Mesothelial cell of epicardium (in vitro differentiated cells): ENCODE results near the gene WDR87. TPM values are rescaled to one million over a fixed set of nuclear protein-coding genes. Genes with fewer than 3 reads are reported as not detected.
"Not testable (repeated sequence)": the region's sequence is repeated elsewhere in the genome, so short reads cannot be mapped to it uniquely, and the experiment has no call there.

Experiments used
- DNase-seq, 2 experiments: peaks; one replicate each; pipeline ENCODE4 v3.0.0; 2021; ENCODE audit warnings: low spot score in 2 of 2; ENCODE audit not compliant: unreplicated experiment in 2 of 2
- H3K27ac Mint-ChIP-seq: 2 replicates; pipeline ENCODE4 v1.8.0; 2021; ENCODE audit warnings: mixed read lengths
- H3K27me3 Mint-ChIP-seq: 2 replicates; pipeline ENCODE4 v1.8.0; 2021; ENCODE audit warnings: low read depth, mixed read lengths
- H3K36me3 Mint-ChIP-seq: 2 replicates; pipeline ENCODE4 v1.8.0; 2021; ENCODE audit warnings: mixed read lengths
- H3K4me1 Mint-ChIP-seq: 2 replicates; pipeline ENCODE4 v1.8.0; 2021; ENCODE audit warnings: mixed read lengths
- H3K4me3 Mint-ChIP-seq: 2 replicates; pipeline ENCODE4 v1.8.0; 2021; ENCODE audit warnings: mild to moderate bottlenecking, moderate library complexity, mixed read lengths
- H3K9me3 Mint-ChIP-seq: 2 replicates; pipeline ENCODE4 v1.8.0; 2021; ENCODE audit warnings: mixed read lengths
- CTCF ChIP-seq: fragments of 200-600 bp; sonication (generic); IDR thresholded peaks from one replicate; pipeline ENCODE4 v1.5.0; 2021; ENCODE audit warnings: antibody characterized with exemption; ENCODE audit not compliant: unreplicated experiment
- total RNA-seq: library from RNA; stranded (reverse); gene quantifications from 3 replicates; pipeline ENCODE4 v1.2.1, GENCODE V29; 2021

WDR87 gene
- total RNA-seq, 1 donor from 2014 or later: not detected

GRCh38 chr19:37874784-37875183 lies 31.6 kb downstream of the WDR87 start:
- no peak overlapping the region for H3K4me3 Mint-ChIP-seq
- no peaks in the 10 kb centered on the region for H3K27me3 Mint-ChIP-seq
- no peak for DNase-seq
- H3K4me1 Mint-ChIP-seq: no peaks in the 10 kb centered on the region
- no peaks in the 10 kb centered on the region for H3K36me3 Mint-ChIP-seq
- H3K9me3 Mint-ChIP-seq: peaks cover 23% of the 10 kb centered on the region
- TF ChIP-seq CTCF: no peak
- no peak overlapping the region for H3K27ac Mint-ChIP-seq

GRCh38 chr19:37872383-37872782 lies 34.0 kb downstream of the WDR87 start:
- no peak for DNase-seq
- H3K4me3 Mint-ChIP-seq: no peak overlapping the region
- peaks cover 20% of the 10 kb centered on the region for H3K9me3 Mint-ChIP-seq

GRCh38 chr19:37869766-37870340 lies 36.5 kb downstream of the WDR87 start:
- H3K27me3 Mint-ChIP-seq: no peaks in the 10 kb centered on the region
- DNase-seq: no peak
- no peak overlapping the region for H3K27ac Mint-ChIP-seq

More at GRCh38 chr19:37872383-37872782, 34.0 kb downstream of the WDR87 start:
- TF ChIP-seq CTCF: no peak
- Mint-ChIP-seq H3K27me3 (no peaks in the 10 kb centered on the region), H3K27ac (no peak overlapping the region), H3K4me1 (no peaks in the 10 kb centered on the region), H3K36me3 (no peaks in the 10 kb centered on the region)

GRCh38 chr19:37867831-37868230 lies 38.6 kb downstream of the WDR87 start:
- no peaks in the 10 kb centered on the region for H3K4me1 Mint-ChIP-seq
- no peak overlapping the region for H3K4me3 Mint-ChIP-seq
- H3K36me3 Mint-ChIP-seq: no peaks in the 10 kb centered on the region
- TF ChIP-seq CTCF: no peak
- no peak for DNase-seq
- peaks cover 20% of the 10 kb centered on the region for H3K9me3 Mint-ChIP-seq
- H3K27ac Mint-ChIP-seq: no peak overlapping the region
- H3K27me3 Mint-ChIP-seq: no peaks in the 10 kb centered on the region

More at GRCh38 chr19:37869766-37870340, 36.5 kb downstream of the WDR87 start:
- Mint-ChIP-seq H3K4me1 (no peaks in the 10 kb centered on the region), H3K9me3 (peaks cover 20% of the 10 kb centered on the region), H3K4me3 (no peak overlapping the region), H3K36me3 (no peaks in the 10 kb centered on the region)
- TF ChIP-seq CTCF: no peak

- H3K27me3 Mint-ChIP-seq, H3K4me1 Mint-ChIP-seq, DNase-seq, H3K27ac Mint-ChIP-seq, H3K4me3 Mint-ChIP-seq, H3K36me3 Mint-ChIP-seq: not testable (repeated sequence)
- peaks cover 12% of the 10 kb centered on the region for H3K9me3 Mint-ChIP-seq
These were observed 40.5 kb downstream of the WDR87 start for GRCh38 chr19:37865930-37866329.

GRCh38 chr19:37864501-37864900 lies 41.9 kb downstream of the WDR87 start:
- DNase-seq: no peak
- TF ChIP-seq CTCF: no peak
- Mint-ChIP-seq H3K9me3 (peaks cover 1% of the 10 kb centered on the region), H3K27me3 (no peaks in the 10 kb centered on the region), H3K36me3 (no peaks in the 10 kb centered on the region), H3K4me1 (no peaks in the 10 kb centered on the region), H3K27ac (no peak overlapping the region), H3K4me3 (no peak overlapping the region)
